GM19397 (cell line): ENCODE data around the gene SENP1.
"Not testable (repeated sequence)": the region's sequence is repeated elsewhere in the genome, so short reads cannot be mapped to it uniquely, and the experiment has no call there.

ENCODE experiments used
- ATAC-seq: cut with Tn5 transposase; IDR thresholded peaks from one replicate; pipeline ENCODE4 v1.9.1; 2021; ENCODE audit warnings: mild to moderate bottlenecking, moderate library complexity; ENCODE audit not compliant: unreplicated experiment

Gene SENP1

GRCh38 chr12:48105867-48106680, at the start of gene SENP1:
TSS of gene SENP1 (minus strand) at chr12:48106079. CDS start at chr12:48101472, 4,607 bp downstream.
- ATAC-seq: peak; percentile 81

- no peak for ATAC-seq
Measured at GRCh38 chr12:48151103-48151771, 45.4 kb upstream of the SENP1 start.

- no peak for ATAC-seq
Measured at GRCh38 chr12:48145981-48146380, 40.1 kb upstream of the SENP1 start.

GRCh38 chr12:48143898-48144297, 38.0 kb upstream of the SENP1 start:
- ATAC-seq: no peak

GRCh38 chr12:48142818-48143674, 37.2 kb upstream of the SENP1 start:
- no peak for ATAC-seq

- no peak for ATAC-seq
Measured at GRCh38 chr12:48135027-48135426, 29.1 kb upstream of the SENP1 start.

- ATAC-seq: no peak
Measured at GRCh38 chr12:48132826-48133225, 26.9 kb upstream of the SENP1 start.

GRCh38 chr12:48131517-48131916, 25.6 kb upstream of the SENP1 start:
- ATAC-seq: no peak

- ATAC-seq: no peak
Measured at GRCh38 chr12:48129376-48129775, 23.5 kb upstream of the SENP1 start.

- ATAC-seq: no peak
Measured at GRCh38 chr12:48128800-48129199, 22.9 kb upstream of the SENP1 start.

GRCh38 chr12:48126953-48127630, 21.2 kb upstream of the SENP1 start:
- no peak for ATAC-seq

- no peak for ATAC-seq
Measured at GRCh38 chr12:48125985-48126384, 20.1 kb upstream of the SENP1 start.

- not testable (repeated sequence) for ATAC-seq
Measured at GRCh38 chr12:48125542-48125941, 19.7 kb upstream of the SENP1 start.

- no peak for ATAC-seq
Measured at GRCh38 chr12:48123169-48123568, 17.3 kb upstream of the SENP1 start.

- ATAC-seq: no peak
Measured at GRCh38 chr12:48122065-48122834, 16.4 kb upstream of the SENP1 start.

- ATAC-seq: no peak
Measured at GRCh38 chr12:48121522-48121921, 15.6 kb upstream of the SENP1 start.

- ATAC-seq: no peak
Measured at GRCh38 chr12:48119834-48120195, 13.9 kb upstream of the SENP1 start.

- peak; percentile 100 for ATAC-seq
Measured at GRCh38 chr12:48119078-48119833, 13.4 kb upstream of the SENP1 start, which contains the start of gene PFKM. TSS of gene PFKM (plus strand) at chr12:48119364. CDS start at chr12:48122775, 3,411 bp downstream.

- no peak for ATAC-seq
Measured at GRCh38 chr12:48118284-48118871, 12.5 kb upstream of the SENP1 start.
